Astrocyte (in vitro differentiated cells and primary cell): ENCODE data around the gene PFDN5.

Experiments
- CTCF ChIP-seq: IDR thresholded peaks from 2 replicates; pipeline ENCODE4 v1.5.1; 2011; ENCODE audit warnings: low read depth, mild to moderate bottlenecking, inconsistent platforms, low read length, moderate library complexity; ENCODE audit not compliant: insufficient read depth
- EZH2 ChIP-seq: IDR thresholded peaks from 2 replicates; pipeline ENCODE4 v1.6.1; 2012; ENCODE audit warnings: mild to moderate bottlenecking, low read length, inconsistent platforms; ENCODE audit not compliant: insufficient read depth

GRCh38 chr12:53253298-53253697, 42.0 kb upstream of the PFDN5 start:
- no peak for TF ChIP-seq CTCF
- TF ChIP-seq EZH2: no peak
